Gastroesophageal sphincter (tissue), 3 donors: ENCODE measurements around the gene SPESP1.

Experiments
- EP300 ChIP-seq: sonication (generic); formaldehyde crosslinking; IDR thresholded peaks from one replicate; pipeline ENCODE4 v1.6.1; 2017; ENCODE audit warnings: antibody characterized with exemption, mild to moderate bottlenecking
- POLR2A ChIP-seq, 2 donors: fragments of 450-650 bp; IDR thresholded peaks; one replicate each; pipeline ENCODE4 v1.6.1; 2017; ENCODE audit warnings: antibody characterized with exemption in 2 of 2, mild to moderate bottlenecking in 2 of 2, moderate library complexity in 1 of 2
- TF ChIP-seq, protein P1 (sequence below), 4 experiments: fragments of 200-600 bp in 2 of 4; fragments of 450-650 bp in 2 of 4; sonication (generic) in 1 of 4; IDR thresholded peaks; one replicate each; pipeline ENCODE4 v1.5.1; 2017 to 2019; ENCODE audit warnings: antibody characterized with exemption in 4 of 4, mild to moderate bottlenecking in 2 of 4, moderate library complexity in 2 of 4

DNA sequence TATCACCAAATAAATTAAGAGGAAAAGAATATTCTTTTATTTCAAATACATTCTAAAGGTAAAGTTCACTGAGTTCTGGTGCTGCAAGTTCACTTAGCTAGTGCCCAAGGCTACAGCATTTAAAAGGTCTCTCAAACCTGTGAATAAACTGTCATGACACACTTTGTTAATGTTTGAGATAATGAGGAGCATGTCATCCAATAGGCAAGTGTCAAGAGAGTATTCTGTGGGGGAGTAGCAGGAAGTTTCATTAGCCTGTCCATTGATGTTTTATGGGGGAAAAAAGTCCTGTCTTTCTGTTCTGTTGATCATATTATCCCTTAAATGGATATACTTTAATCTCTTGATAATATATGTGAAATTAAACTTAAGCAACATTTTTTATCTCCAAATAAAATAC, 4.0 kb downstream of the SPESP1 start:
- no peak for TF ChIP-seq POLR2A (IDR thresholded peaks at IDR 0.05)
- TF ChIP-seq EP300 = no peak
- TF ChIP-seq, protein P1, sequence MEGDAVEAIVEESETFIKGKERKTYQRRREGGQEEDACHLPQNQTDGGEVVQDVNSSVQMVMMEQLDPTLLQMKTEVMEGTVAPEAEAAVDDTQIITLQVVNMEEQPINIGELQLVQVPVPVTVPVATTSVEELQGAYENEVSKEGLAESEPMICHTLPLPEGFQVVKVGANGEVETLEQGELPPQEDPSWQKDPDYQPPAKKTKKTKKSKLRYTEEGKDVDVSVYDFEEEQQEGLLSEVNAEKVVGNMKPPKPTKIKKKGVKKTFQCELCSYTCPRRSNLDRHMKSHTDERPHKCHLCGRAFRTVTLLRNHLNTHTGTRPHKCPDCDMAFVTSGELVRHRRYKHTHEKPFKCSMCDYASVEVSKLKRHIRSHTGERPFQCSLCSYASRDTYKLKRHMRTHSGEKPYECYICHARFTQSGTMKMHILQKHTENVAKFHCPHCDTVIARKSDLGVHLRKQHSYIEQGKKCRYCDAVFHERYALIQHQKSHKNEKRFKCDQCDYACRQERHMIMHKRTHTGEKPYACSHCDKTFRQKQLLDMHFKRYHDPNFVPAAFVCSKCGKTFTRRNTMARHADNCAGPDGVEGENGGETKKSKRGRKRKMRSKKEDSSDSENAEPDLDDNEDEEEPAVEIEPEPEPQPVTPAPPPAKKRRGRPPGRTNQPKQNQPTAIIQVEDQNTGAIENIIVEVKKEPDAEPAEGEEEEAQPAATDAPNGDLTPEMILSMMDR (IDR thresholded peaks at IDR 0.05) = no peak
